DMS79 treated with DMSO at 0.1 percent for 48 hours (cell line): Measurements from ENCODE around the gene TCAP.
"Not testable (repeated sequence)": the region's sequence is repeated elsewhere in the genome, so short reads cannot be mapped to it uniquely, and the experiment has no call there.

Experiments used
- DNase-seq: peaks from one replicate; lab custom pipeline; 2025; lab: John Stamatoyannopoulos, UW

The TCAP gene

DNA sequence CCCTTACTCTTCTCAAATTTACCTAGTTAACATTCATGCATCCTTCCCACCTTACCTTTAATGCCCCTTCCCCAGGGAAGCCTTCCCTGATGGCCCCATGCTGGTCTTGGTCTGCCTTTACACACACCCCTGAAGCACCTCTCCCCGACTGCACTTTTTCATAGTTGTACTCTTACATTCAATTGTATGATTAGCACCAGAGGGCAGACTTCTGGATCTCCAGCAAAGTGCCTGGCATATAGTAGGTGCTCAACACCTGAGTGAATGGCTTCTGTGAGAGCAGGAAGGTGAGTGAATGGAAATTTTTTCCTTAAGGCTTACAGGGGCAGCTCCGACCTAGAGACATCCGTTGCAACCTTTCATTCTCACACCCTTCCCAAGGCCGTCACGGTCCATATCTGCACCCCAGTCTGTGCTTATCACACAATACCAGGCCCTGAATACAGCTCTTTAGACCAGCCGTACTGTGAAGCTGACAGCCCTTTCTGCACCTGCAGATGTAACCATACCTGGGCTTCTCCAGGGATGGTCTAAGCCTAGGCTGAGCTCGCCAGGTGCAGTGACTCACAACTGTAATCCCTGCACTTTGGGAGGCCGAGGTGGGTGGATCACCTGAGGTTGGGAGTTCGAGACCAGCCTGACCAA, 18.3 kb downstream of the TCAP start:
- no peak for DNase-seq

DNA sequence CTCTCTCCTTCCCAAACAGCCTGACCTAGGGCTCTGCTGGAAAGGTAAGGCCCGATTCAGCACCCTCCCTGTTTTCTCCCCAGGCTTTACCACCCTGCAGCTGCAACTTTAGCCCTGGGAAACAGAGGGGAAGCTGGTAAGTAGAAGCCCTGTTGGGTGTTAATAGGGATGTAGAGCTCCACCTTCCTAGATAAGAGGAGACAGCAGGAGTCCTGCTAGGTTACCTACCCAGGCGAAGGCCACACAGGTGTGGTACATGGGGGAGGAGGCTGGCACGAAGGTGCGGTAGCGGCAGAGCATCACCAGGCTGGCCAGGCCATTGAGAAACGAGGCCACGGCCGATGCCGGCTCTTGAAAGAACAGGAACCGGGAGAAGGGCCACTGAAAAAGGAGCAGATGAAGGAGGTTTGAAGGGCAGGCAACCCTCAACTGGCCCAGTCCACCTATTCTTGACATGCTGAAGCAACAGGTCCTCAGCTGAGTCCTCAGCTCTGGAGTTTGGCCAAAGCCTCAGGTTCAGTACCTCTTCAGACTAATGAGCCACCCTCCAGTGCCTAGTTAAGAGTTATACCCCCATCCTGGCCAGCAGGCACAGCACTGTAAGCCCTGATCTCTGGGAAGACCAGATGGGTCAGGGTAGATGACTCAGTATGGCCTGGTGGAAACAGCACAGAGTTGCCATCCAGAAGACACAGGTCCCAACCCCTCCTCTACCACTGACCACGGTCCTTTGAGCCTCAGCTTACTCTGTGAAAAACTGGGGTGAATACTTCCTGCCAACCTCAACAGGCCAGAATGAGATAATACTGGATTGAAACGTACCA, 19.4 kb downstream of the TCAP start:
- no peak for DNase-seq

DNA sequence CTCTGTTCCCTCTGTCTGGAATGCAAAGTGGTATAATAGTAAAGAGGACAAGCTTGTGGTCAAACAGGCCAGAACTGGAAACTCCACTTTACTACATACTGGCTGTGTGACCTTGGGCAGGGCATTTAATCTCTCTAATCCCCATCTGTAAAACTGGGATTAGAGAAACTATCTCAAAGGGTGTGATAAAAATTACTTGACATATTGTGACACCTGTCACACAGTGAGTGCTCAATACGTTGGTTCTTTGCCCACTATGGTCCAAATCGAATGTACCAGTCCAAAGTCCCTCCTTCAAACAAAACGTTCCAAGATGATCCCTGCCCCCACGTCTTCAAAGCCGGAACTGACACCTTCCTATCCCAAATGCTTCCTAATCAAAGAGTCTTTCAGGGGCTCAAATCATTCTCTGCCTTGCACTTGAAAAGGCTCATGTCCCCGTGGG, 22.0 kb downstream of the TCAP start:
- DNase-seq: peak; percentile 36

DNA sequence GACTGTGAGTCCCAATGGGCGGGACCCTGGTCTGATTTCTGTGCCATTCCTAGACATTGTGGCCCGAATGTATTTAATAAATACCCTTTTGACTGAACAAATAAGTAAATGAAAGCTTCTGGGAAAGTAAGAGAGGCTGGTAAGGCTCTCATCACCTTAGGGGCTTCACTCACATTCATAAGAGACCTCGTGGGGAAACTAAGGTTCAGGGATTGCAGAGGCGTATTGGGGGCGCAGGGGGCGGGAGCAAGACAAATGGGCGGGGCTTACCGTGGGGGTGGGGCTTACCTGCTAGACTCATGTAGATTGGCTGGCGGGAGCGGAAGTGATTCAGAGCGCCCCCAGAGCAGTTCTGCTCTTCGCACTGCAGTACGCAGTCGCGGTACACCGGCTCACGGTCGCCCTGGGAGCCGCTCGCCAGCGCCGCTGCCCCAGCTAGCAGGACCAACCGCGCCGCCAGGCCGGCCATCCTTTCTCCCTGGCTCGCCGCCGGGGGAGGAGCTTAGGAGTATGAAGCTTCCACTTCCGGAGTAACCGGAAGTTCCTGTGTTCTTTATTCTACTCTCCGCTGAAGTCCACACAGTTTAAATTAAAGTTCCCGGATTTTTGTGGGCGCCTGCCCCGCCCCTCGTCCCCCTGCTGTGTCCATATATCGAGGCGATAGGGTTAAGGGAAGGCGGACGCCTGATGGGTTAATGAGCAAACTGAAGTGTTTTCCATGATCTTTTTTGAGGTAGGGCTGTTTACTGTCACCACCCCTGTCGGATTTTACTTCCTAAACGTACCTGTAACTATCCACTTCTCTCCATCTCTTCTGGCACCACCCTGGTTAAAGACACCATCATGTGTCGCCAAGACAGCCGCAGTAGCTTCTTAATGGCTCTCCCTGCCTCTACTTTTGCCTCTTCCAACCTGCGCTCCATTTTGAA, 22.7 kb downstream of the TCAP start, which contains the start of gene PGAP3:
TSS of gene PGAP3 (minus strand) at position 512 of the 929 bp plus-strand sequence. CDS start at position 469, 43 bp downstream.
- DNase-seq: peak; percentile 96

DNA sequence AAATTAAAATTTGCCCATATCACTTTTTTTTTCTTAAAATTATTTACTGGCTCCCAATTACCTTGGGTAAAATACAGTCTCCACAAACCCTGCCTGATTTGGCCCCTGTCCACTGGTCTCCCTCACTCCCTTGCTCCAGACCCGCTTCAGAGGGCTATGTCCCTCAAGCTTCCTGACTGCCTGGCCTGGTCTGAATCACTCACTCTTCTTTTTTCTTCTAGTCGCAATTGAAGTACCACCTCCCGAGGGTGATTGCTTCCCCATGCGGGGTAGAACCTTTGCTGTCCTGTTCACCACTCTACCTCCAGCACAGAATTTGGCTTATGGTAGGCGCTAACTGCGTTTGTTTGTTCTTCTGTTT, 23.3 kb downstream of the TCAP start:
- no peak for DNase-seq

DNA sequence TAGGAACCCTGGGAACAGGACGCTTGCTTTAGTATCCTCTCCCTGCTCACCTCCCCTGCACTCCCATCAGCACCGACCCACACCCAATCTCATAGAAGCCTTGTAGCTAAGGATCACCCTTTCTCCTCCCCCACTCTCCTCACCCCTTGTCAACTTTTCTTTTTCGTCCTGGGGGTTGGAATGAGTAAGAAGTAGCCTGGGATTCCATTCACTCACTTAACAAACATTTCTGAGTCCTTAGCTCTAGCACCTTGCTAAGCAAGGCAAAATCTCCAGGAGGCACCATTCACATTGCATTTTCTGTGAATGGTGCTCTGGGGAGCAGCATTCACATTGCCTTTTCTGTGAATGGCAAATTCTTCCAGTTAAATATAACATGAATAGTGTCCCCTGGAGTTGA, 23.8 kb downstream of the TCAP start:
- no peak for DNase-seq

DNA sequence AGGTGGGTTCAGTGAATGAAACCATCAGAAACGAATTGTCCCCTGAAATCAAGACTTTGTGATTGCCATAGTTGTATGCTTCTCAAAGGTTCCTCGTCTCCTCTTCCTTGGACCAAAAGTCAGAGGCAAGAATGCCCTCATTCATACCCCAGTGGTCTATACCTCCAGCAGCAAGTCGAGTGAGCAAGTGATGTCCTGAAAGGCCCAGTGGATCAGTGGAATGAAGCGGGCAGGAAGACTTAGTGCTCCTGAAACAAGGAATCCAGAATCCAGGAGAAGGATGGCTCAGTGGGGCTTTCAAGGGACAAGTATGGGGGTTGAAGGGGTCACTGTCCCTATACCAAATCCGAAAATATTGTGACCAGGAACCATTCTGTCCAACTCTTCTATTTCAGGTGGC, 29.4 kb downstream of the TCAP start:
- DNase-seq: no peak

DNA sequence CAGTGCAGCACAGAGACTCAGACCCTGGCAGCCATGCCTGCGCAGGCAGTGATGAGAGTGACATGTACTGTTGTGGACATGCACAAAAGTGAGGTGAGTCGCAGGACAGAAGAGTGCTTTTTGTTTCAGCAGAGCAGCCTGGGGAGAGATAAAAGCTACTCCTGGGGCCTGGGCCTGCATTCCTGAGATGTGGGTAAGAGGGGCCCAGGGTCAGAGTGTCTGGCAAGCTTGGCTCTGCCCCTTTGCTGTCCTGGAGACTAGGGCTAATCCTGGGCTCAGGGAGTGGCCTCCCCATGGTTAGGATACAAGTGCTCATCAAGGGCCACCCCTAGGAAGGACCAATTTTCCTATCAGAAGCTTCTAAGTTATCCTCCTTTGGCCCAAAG, 29.9 kb downstream of the TCAP start:
- no peak for DNase-seq

DNA sequence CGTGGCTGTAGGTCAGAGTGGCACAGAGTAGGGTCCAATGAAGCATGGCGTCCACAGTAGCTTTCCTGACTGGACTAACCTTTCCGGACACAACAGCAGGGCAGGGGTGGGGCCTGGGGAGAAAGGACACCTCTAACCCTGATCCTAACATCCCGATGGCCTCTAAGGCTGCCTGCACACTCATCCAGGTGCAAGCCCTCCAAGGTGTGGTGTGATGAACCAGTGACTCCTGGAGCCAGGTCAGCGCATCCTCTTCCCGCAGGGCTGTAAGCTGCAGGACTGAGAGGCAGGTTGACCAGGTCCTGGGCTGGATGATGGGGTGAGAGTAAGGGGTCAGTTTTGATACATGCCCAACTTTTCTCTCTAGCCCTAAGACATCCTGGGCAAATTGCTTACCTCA, 31.6 kb downstream of the TCAP start:
- no peak for DNase-seq

DNA sequence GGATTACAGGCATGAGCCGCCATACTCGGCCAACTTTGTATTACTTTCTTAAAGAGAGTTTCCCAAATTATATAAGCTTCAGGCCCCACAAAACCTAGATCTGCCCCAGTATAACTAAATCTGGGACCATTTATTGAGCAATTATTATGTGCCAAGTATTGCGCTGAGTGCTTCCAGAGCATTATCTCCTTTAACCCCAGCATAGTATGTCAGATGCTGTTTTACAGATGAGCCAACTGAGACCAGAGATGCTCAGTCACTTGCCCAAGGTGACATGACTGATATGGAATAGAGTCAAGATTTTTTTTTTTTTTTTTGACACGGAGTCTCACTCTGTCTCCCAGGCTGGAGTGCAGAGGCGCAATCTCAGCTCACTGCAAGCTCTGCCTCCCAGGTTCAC, 32.8 kb downstream of the TCAP start:
- DNase-seq: no peak

DNA sequence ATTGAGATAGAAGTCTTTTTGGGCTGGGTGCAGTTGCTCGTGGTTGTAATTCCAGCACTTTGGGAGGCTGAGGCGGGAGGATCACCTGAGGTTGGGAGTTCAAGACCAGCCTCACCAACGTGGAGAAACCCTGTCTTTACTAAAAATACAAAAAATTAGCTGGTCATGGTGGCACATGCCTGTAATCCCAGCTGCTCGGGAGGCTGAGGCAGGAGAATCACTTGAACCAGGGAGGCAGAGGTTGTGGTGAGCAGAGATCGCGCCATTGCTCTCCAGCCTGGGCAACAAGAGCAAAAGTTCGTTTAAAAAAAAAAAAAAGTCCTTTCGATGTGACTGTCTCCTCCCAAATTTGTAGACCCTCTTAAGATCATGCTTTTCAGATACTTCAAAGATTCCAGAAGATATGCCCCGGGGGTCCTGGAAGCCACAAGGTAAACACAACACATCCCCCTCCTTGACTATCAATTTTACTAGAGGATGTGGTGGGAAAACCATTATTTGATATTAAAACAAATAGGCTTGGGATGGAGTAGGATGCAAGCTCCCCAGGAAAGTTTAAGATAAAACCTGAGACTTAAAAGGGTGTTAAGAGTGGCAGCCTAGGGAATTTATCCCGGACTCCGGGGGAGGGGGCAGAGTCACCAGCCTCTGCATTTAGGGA, 34.1 kb downstream of the TCAP start:
- DNase-seq: not testable (repeated sequence)

DNA sequence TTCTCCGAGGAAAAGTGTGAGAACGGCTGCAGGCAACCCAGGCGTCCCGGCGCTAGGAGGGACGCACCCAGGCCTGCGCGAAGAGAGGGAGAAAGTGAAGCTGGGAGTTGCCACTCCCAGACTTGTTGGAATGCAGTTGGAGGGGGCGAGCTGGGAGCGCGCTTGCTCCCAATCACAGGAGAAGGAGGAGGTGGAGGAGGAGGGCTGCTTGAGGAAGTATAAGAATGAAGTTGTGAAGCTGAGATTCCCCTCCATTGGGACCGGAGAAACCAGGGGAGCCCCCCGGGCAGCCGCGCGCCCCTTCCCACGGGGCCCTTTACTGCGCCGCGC, 34.6 kb downstream of the TCAP start, which contains the start of gene ERBB2:
TSS of gene ERBB2 (plus strand) at position 247 of the 330 bp plus-strand sequence. CDS start 175 bp downstream, outside the sequence.
- no peak for DNase-seq

DNA sequence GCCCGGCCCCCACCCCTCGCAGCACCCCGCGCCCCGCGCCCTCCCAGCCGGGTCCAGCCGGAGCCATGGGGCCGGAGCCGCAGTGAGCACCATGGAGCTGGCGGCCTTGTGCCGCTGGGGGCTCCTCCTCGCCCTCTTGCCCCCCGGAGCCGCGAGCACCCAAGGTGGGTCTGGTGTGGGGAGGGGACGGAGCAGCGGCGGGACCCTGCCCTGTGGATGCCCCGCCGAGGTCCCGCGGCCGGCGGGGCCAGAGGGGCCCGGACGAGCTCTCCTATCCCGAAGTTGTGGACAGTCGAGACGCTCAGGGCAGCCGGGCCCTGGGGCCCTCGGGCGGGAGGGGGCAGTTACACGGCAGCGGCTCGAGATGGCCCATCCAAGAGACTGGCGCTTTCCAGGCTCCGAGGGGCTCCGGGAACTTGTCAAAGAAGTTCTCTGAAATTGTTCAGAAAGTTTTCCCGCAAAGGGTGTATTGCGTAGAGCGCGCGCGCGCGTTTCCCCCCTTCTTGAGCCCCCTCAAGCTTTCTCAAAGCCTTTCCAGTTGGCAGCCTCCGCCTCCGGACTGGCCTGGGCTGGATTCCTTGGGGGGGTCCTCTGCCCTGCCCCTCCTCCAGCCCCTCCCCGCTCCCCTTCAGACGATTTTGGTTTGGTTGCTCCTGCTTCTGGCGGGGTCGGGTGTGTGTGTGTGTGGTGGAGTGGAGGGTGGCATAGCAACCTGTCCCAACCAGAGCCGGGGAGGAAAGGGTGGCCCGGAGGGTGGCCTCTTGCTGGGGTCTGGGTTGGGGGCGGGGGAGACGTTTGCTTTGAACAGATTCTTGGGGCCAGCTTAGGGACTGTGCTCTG, 35.2 kb downstream of the TCAP start:
- no peak for DNase-seq

DNA sequence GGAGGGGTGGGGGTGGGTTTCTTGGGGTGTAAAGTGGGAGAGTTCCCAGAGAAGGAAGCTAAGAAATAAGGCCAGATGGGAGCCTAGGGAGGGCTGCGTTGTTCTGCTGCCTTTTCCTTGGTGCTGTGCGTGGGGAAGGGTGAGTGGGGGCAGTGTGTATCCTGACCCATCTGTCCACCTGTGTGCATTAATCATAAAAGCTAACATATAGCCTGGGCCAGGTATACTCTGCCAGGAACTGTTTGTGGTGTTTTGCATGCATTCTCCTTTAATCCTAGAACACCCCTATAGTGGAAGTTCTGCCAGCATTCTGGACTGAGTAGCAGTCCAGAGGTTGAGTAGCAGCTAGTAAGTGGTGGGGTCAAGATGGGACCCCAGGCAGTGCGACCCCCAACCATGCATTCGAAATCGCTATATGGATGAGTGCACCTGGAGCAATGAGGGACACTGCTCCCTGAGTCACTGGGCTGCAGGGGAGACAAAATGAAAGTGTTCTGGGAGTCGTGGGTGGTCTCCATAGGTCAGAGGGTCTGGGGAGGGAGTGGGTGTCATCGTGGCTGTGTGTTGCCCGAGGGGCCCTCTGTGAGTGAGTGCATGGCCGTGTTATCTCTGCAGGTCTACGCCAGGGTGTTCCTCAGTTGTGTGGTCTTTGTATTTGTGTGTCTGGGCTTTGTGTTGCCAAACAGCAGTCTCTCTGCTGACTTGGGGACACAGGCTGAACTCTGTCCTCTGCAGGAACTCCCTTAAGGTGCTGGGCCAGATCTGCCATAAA, 36.0 kb downstream of the TCAP start:
- DNase-seq: no peak

DNA sequence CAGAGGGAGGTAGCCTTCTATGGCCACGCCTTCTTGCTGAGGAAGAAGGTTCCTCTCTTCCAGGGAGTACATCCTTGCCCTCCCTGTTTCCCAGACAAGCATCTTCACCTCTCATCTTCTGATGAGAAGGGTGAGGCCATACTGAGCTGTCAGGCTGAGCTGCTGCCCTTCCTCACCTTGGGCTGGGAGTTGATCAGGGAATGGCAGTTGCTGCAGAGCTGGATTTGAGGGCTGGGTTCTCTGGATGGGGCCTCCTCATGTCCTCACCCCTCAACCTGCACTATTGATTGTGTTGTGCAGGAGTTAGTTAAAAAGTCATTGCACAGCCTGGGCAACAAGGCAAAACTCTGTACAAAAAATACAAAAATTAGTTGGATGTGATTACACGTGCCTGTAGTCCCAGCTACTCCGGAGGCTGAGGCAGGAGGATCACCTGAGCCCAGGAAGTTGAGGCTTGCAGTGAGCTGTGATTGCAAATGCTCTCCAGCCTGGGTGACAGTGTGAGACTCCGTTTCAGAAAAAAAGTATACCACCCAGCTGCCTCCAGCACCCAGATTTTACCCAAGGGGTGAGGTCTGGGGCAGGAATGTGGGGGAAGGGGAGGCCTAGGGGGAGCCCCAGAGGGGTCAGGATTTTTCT, 36.8 kb downstream of the TCAP start:
- DNase-seq: no peak

DNA sequence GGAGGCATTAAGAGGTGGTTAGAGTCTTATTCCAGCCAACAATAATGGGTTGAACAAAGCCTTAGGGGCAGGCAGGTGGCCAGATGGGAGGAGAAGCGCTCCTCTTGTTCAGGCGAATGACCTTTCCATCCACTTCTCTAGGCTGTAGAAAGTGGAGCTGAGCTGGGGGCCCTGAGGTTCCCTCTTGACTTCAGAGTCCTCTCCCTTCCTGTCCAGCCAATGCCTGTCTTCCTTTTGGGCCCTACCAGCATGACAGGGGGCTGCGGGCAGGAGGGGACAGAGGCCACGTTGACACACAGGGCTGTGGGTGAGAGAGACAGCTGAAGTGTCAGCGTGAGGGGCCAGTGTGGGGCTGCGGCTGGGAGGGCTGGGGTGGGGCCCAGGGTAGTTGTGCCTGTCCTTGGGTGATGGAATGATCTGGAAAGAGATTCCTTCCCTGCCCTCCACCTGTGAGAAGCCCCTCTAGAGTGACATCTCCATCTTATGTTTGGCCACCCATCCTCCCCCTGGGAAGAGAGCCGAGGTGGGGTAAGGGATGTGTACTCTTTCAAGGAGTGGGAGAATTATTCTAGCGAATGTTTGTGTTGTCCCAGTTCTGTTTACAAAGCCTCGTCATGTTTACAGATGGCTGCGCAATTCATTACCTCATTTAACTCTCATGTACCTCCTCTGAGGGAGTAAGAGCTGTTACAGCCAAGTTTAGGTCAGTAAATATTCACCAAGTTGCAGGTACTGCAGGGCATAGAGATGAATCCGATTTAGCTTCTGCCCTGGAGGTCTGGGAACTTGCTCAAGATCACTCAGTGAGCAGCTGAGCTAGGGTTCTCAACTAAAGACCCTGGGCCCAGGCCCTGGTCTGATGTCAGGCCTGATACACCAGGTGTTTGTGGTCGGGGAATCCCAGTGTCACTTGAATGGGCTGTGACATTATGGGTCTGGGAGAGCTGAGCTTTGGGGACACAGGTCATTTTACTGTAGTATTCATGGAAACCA, 38.0 kb downstream of the TCAP start:
- no peak for DNase-seq

DNA sequence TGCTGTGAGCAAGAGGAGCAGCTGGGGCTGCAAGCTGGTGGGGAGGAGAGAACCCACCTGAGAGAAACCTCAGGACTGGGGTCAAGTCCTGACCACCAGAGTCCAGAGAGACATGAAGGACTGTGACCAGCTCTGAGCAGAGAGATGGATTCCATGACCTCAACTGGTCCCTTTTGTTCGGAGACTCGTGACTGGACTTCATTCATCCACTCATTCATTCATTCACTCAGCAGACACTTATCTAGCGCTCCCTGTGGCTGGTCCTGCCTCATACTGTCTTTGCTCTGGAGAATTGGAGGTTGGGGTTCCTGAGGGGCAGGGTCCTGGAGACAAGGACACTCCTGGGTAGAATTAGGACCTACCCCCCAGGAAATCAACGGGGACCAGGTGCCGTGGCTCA, 38.8 kb downstream of the TCAP start:
- no peak for DNase-seq

DNA sequence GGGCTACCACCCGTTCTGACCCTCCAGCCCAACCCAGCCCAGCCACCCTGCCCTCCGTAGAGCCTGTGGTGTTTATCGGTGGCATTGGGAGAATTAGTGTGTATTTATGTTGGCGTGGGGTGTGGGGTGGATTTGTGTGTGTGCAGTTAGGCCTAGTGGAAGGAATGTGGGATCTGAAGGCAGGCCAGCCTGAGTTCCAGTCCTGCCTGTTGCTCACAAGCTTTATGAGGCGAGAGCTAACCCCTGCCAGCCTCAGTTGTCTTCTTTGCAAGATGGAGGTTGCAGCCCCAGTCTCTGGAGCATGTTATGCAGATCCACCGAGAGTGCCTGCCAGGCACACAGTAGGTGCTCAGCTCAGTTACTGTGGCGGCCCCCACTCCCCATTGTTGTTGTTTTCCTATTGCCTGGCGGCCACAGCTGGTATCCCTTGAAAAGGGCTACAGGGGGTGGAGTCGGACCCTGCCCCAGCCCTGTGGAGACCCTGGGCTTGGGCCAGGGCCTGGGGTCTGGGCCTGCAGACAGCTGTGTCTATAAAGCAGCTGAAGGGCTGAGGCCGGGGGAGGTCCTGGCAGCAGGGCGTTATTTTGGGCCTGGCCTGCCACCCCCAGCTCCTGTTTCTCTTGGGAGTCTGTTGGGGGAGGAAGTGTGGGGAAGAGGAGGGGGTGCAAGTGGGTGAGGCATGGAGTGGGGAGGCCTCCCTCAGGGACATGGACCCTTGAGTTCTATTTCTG, 39.8 kb downstream of the TCAP start:
- DNase-seq: no peak
